Measurements from ENCODE around the gene STON2.

The STON2 gene

DNA sequence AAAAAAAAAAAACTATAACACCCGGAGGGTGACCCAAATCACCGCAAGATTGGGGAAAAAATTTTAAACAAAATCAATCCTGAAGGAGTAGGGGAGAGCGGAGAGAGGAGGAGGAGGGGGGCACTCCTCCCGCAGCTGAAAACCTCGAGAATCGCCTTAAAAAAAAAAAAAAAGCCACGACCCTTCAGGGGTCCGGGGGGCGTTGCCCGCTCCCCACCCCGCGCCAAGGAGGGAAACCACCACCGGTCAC is 179.6 kb downstream of the STON2 start:
- no peak for DNase-seq

DNA sequence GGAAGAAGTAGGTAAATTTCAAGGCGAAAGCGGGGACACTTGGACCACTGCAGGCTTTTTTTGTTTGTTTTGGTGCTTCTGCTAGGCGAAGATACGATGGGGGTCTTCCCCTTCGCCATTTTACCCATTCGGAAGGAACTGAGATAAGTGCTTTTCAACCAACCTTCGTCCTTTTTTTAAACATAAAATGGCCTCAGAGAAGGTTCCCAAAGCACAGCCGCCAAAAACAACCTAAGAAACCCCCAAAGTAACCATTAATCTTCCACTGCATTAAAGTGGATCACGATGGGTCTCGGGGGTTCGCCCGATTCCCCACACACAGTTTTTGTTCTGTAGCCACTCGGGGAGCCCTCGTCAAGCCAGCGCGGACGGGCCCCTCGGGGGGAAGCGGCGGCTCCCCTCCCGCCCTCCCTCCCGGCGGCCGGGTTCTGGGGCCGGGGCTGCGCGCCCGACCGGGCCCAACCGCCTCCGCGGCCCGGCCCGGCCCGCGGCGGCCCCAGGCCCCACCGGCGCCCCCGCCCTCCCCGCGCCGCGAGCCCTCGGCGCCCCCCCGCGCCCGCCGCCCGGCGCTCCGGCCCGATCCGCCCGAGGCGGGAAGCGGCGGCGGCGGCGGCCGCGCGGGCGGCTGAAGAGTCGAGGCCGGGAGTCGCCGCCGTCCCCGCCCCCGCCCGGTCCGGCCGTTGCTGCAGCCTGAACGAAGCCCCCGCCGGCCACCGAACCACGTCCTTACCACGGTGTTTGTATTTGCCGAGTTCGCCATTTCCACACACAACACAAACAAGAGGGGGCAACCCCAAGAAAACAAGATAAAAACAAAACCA is 180.2 kb downstream of the STON2 start:
- DNase-seq, result peak; percentile 31 to 40

DNA sequence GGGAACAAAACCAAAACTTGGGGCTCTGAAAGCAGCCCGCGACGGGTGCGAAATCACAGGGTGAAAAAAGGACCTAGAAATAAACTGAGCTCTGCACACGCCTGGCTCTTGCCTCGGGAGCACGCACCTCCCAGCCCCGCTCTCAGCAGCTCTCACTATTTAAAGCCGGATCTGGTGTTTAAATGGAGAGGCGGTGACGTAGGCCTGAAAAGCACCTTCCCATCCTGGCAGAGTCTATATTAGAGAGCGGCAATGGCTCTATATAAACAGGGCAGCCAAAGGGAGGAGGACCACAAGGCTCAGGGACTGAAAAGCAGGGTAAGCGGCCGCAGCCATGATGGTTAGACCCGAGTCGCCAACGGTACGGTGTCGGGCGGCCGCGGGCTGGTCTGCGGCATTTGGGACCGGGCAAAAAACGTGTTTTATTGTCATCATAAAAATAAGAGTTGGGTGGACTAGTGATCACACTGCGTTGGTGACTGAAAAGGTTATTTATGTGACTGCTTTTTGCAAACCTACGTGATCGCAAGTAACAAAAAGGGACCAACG is 180.8 kb downstream of the STON2 start:
- DNase-seq, result peak; percentile 97 to 98

DNA sequence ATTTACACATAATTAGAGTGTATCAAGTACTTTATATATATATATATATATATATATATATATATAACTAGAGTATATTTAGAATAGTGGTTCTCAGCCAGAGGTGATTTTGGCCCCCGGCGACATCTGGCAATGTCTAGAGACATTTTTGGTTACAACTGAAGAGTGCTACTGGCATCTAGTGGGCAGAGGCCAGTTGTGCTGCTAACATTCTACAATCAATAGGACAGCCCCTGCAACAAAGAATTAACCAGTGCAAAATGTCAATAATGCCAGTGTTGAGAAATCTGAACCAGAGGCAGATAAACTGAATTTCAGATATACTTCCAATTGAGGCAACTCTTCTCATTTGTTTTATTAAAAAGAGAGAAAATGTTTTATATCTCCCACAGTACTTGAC is 188.3 kb downstream of the STON2 start:
- peak; percentile 45 to 68 for DNase-seq

Measured in inflammatory macrophage treated with lipopolysaccharide for 1 hour (primary cell).